Inflammatory macrophage (primary cell): Measurements from ENCODE around the gene GAS1.

Source experiments
- DNase-seq, 2 donors: peaks; one replicate each; pipeline ENCODE4 v3.0.0-alpha.2; 2020 to 2022

Gene GAS1

DNA sequence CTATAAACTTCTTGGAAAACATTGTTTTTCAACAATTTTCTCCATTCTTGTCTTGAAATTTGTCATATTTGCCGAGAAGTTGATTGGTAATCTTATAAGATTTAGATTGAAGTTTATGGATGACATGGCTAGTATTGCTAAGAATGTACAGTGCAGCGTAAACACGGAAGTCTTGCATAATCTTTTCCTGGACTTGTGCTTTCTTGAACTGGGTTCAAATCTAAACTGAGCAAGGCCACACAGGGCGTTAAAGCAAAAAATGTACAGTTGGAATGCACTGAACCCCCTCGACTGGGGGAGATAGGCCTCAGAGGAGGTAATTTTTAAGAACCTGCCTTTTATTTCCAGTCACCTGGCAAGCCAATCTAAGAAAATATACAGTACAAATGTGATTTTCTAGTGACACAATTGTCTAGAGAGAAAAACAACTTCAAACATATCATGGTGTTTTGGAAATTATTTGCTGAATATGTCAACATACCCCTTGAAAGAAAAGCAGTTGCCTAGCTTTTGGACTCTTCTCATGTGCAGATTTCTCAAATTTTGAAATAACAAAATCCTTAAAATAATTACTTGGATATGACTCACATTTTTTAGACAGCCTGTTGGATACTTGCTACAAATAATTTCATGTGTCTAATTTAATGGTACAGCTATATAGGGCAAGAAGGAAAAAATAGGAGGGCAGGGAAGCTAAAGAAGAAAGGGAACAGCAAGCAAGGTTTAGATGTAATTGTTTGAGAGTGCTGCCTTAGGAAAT, 18.5 kb upstream of the GAS1 start:
- DNase-seq: no peak

DNA sequence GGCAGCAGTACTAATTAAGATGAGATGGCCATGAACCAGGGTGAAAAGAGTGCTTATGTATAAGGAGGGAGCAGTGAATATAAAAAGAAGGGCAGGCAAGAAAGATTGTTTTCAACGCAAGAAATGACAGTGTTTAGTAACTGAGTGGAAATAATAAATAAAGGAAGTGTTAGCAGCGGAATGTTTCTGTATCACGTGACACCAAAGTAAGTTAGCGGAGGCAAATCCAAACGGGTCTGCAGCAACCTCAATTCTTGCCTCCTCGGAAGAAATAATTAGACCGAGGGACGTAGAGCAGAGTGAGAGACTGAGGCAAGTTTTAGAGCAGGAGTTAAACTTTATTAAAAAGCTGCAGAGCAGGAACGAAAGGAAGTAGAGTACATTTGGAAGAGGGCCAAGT, 15.4 kb upstream of the GAS1 start:
- DNase-seq: no peak

DNA sequence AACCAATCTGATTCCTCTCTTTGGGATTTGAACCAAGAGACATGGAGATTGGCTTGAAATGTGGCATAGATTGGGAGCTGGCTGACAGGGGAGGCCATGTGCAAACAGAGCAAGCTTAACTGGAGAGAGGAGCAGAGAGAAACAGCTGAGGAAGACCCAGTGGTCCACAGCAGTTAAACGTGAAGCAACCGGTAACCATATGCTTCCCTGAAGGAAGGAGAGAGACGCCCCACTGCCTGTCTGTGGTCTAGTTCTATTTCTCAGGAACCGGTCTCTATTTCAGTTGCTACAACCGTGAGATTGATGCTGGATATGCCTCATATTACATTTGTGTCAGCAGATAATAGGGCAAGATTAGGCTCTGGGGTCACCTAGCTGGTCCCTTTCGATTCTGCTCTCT, 13.6 kb upstream of the GAS1 start:
- no peak for DNase-seq

DNA sequence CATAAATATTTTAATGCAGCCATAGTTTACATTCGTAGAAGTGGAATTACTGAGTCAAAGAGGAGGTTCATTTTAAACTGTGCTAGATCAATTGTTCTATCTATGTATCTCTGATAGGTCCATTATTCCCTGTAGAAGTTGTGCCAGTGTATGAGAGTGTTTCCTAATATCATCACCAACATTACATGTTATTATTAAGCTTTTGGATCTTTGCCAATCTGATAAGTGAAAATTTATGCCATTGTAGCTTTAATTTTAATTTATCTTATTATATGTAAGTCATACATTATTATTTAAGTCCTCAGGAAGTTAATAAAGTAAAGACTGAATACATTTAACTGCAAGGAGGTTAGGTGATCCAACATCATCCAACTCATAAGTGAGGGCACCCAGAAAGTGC, 10.9 kb upstream of the GAS1 start:
- DNase-seq: no peak

DNA sequence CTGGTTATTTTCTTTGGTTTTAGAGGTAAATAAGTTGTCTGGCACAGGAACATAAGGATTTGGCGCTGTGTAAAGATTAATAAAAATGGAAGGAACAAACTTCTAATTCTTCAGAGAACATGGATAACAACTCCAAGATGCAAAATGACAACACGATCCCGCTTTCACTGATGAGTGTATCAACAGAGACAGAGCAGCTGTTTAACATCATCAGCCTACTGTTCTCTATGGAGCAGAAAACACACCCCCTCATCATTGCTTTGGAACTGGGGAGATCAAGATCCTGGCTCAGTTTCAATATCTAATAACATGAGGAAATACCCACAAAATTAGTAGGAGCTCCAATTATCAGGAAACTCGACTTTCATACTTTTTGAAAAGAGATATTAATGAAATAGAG, 8.3 kb upstream of the GAS1 start:
- DNase-seq: no peak

GRCh38 chr9:86955042-86955441, 7.7 kb upstream of the GAS1 start:
- DNase-seq: no peak

DNA sequence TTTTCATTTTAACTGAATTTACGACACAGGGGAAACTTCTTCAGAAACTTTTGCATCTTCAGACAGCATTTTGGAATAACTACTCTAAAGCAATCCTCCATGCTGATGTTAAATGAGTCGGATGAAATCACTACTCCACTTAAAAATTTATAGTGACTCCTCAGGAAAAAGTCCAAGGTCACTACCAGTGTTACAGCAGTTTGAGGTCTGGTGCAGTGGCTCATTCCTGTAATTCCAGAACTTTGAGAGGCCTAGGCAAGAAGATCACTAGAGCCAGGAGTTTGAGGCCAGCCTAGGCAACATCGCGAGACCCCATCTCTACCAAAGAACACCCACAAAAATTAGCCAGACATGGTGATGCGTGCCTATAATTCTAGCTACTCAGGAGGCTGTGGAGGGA, 5.9 kb upstream of the GAS1 start:
- DNase-seq: no peak

DNA sequence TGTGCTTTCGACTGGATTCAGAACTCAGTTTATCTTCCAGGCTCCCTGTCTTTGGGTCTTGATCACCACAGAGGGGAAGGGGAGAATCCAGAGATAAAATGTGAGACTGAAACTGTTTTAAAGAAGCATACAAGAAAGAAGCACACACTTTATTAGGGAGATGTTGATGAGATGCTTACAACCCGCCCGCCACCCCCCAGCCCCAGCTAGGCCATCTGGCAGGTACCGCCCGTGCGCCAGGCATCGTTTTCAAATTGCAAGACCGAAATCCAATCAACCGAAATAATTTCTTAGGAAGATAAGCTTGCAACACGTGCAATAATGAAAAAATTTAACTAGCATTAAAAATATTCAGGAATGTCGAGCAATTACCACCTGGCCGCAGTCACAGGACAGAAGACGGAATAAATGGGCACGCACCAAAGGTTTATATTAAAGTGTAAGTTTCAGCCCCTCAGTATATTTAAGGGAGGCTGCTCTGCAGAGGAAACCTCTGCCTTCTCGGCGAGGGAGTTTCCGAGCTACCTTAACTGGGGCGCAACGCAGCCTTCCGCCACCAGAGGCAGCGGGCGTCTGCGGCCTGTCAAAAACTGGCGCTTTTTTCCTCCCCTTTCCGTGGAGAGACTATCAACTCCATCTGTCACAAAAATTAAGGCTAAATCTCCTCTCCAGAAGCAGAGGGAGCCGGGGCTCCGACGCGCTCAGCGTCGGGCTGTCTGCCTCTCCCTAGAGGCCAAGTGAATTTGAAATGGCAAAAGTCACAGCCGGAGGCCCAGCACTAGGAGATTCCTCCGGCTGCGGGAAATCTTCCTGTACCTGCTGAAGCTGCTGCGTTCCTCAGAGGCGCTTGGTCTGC, 996 bp upstream of the GAS1 start:
- DNase-seq: peak; percentile 74 to 75

DNA sequence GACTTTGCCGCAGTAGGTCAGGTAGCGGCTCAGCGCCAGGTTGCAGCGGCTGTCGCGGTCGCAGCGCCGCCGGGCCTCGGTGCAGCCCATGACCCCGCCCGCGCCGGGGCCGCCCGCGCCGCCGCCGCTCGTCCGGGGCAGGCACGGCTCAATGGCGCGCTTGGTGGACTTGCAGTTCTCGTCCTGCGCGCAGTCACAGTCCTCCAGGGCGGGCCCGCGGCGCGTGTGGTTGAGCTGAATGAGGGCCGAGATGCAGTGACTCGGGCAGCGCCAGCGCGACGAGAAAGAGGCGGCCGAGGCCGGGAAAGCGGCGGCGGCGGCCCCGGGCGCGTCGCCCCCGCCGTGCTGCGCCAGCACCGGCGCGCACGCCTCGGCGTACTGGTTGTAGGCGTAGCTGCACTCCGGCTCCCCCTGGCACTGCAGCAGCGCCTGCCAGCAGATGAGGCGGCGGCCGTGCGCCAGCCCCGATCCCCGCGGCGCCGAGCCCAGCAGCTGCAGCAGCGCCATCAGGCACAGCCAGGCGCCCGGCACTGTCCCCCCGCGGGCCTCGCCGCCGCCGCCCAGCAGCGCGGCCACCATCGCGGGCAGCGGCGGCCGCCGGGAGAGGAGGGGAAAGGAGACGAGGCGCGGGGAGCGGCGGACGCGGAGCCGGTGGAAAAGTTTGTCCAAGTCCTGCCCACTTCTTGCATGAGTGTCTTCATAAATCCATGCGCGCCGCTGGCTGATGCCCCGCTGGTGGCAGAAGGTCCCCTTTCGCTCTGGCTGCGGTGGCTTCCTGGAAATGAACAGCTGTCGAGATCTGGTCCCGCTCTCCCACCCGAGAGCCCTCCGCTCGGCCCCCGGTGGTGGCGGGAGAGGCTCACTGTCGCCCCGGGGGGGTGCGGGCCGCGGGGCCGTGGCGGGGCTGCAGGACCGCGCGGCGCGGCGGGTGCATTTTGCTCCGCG, 833 bp downstream of the GAS1 start:
- DNase-seq: peak; percentile 33 to 66

DNA sequence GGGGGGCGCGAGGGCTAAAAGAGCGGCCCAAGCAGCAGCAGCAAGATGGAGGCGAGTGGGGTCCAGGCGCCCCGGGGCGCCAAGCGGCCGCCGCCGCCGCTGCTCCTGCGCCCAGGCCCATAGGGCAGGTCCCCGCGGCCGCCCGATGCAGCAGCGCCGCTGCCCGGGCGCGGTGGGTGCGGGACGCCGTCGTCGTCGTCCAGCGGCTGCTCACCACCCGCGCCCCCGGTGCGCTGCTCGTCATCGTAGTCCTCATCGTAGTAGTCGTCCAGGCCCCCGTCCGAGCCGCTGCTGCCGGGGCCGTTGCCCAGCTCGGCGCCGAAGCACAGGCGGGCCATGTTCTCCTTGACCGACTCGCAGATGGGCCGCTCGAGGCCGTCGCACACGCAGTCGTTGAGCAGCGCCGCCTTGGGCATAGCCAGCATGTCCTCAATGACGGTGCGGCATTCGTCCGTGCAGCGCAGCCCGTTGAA, 1.5 kb downstream of the GAS1 start:
- DNase-seq: peak in 1 of 2 donors; percentile 22

- no peak for DNase-seq
Observed at GRCh38 chr9:86944796-86945727, 2.2 kb downstream of the GAS1 start.

DNA sequence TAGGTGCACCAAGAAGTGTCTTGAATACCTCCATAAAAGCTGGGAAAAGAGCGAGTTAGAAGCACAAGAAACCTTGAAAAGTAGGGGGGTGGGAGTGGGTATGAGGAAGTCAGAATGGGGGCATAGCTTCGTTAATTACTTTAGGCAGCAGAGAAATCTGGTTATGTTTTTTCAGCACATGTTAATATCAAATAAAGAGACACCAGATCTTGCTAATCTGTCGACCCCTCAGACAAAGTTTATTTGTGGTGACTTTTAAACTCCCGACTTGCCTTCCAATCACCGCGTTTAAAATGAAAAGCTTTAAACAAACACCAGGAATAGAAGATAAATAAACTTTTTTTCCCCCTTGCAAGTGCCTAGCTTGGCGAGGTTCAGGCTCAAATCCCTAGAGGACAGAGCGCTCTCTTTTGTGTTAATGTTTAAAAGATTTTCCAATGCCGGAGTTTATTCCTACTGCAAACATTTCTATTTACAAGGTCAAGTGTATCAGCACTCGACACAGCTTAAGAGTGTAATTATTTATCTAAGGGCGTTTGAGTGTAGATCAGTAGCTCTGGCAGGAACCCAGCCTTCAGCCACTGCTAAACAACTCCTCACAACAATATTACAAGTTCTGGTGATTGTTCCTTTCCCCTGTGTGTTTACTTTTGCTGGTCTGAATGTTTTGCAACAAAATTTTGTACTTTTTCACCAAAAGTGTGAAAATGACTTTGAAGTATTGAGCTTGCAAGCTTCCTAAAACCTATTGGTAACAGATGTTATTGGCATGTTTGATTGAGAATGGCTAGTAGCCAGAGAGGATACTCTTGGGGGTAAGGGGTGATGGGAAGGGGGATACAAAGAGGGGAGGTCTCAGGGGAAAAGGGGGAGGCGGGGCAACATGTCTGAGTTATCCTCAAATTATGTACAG, 3.8 kb downstream of the GAS1 start:
- DNase-seq: no peak

DNA sequence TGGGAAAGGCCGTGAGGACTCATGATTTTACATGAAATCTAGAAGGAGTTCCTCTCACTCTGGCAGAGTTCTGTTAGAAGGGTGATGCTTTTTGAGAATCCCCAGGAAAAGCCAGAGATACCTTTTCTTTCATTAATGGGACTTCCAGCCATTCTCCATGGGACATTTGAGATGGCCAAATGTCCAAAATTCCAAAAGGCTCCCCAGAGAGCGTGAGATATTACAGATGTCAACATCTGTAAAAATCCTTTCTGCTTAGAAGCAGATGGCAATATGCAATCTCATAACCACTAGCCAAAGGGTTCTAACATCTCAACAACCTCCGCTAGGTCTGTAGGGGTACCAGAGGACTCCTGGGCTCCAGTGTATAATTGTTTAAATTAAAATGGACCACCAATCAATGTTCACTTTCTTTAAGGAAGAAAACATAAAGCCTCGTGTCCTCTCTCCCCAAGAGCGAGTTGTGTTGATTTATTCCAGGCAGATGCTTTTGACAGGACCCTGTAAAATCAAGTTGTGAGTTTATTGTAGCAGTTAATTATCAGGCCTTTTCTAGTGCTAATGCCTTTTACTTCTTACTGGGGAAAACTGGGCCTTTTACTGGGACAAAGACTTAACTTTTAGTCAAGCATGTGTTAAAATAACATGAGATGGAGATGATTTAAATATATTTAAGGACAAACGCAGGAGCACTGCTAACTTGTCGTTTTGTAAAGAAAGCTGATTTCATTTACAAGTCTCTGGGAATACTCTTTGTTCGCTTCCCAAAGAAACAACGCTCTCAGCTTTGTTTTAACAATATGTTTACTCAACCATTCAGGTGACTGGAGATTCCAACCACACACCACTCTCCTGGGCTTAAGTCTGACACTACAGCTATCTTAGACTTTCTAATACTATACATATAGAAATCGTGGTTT, 4.8 kb downstream of the GAS1 start:
- no peak for DNase-seq

GRCh38 chr9:86941197-86941596, 6.1 kb downstream of the GAS1 start:
- DNase-seq: no peak

DNA sequence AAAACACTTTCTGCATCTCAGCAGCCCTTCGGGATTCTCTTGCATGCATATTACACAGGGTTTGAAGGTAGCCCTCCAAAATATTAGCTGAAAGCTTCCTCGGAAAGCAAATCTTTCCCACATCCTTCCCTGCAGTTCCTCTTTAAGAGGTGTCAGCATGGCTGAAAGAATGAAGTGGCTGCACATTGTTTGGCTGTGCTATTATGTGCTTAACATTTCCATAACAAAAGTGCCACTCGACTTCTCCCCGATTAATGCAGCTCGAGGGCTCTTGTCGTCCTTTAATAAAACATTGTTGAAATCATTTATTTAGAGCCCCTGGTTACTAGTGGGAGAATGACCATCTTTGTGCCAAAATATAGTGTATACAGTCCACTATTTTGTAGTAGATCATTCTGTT, 6.5 kb downstream of the GAS1 start:
- DNase-seq: no peak

DNA sequence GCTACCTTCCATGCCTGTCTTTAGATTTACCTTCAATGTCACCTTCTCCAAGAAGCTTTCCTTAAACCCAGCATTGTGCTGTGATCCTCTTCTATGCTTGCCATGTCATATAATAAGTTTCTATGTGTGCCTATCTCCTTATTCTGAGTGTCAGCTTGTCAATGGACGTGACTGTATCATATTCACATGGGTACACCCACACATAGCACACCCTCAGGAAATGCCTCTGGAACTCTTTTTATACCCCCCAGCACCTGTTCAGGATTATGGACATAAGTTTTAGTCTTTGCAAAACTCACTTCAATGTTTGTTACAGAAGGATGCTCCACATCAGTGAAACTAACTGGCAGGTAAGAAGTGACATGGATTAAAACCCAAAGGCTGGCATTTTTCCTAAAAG, 7.4 kb downstream of the GAS1 start:
- DNase-seq: no peak

- no peak for DNase-seq
Observed at GRCh38 chr9:86939321-86939720, 8.0 kb downstream of the GAS1 start.

DNA sequence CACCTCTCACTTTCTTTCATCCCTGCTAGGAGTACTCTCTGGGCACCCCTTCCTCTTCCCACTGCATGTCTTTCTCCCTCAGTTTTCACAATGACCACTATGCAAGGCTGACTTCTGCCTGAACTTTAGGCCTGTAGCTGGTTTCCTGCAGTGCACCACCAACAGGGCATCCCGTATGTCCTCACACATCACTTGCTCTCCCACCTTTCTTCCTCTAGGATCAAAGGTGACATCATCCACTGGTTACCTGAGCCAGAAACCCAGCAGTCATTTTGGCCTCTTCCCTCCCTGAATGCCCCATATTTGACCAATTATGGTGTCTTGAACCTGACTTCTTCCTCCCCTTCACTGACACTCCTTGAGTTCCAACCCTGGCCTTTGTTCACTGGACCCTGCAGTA, 8.5 kb downstream of the GAS1 start:
- DNase-seq: no peak

DNA sequence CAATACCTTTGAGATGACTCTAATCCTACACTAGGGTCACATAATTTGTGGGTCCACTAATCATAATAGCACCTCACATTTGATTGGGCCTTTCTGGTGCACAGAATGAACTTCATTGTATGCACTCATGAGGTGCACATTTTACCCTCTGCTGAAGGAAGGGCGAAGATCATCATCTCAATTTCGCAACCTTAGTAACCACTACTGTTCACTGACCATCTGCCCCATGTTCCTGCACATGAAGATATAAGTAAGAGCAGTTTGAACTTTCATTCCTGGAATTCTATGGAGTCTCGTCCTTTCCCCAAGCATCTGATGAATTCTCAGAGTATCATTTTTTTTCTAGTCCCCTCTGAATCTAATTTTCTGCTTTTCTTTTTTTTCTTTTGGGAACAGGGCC, 21.2 kb downstream of the GAS1 start:
- no peak for DNase-seq
